HL-60 (cell line): ENCODE data around the gene C4B.
"Not testable (repeated sequence)": the region's sequence is repeated elsewhere in the genome, so short reads cannot be mapped to it uniquely, and the experiment has no call there.

Source experiments
- DNase-seq, 2 experiments: peaks; one replicate each; pipeline ENCODE4 v3.0.0-alpha.2; 2010 to 2020; ENCODE audit warnings: low read depth in 1 of 2, low spot score in 1 of 2
- H3K27ac ChIP-seq: fragments of 250-450 bp; sonication (Bioruptor Pico); replicated peaks from 2 replicates; pipeline ENCODE4 v1.5.1; 2020; ENCODE audit warnings: mild to moderate bottlenecking, moderate library complexity
- H3K27me3 ChIP-seq: fragments of 250-450 bp; sonication (Bioruptor Pico); 2 replicates; pipeline ENCODE4 v1.5.1; 2021; ENCODE audit warnings: mild to moderate bottlenecking, moderate library complexity; ENCODE audit not compliant: insufficient read depth, poor library complexity, severe bottlenecking
- H3K4me3 ChIP-seq: replicated peaks from 2 replicates; pipeline ENCODE4 v1.5.1; 2011; ENCODE audit warnings: mild to moderate bottlenecking, control low read depth, low read length; ENCODE audit not compliant: insufficient read depth

Gene C4B

DNA sequence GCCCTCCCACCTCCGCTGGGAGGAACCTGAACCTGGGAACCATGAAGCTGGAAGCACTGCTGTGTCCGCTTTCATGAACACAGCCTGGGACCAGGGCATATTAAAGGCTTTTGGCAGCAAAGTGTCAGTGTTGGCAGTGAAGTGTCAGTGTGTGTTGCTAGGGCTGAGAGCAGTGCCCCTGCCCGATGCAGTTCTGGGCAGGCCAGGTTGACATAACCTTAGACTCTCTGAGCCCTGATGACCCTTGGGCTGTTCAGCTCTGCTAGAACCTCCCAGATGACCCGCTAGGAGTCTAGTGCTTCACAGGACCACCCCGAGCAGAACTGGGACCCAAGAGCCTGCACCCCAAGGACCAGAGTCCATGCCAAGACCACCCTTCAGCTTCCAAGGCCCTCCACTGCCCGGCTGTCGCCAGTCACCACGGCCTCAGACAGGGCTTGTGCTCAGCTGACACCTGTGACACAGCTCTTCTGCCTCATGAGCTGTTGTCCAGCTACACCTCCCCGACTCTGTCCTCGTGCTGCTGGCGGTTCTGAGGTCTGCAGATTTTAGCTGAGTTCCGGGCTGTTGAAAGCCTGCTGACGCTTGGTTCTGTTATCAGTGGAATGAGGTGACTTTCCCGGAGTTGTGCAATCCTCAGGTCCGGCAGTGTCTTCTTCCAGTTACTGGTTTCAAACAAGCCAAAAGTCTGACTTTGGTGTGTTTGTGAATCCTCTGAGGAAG lies 11.9 kb upstream of the C4B start:
- not testable (repeated sequence) for H3K4me3 ChIP-seq, DNase-seq, H3K27ac ChIP-seq, H3K27me3 ChIP-seq

- DNase-seq, H3K27ac ChIP-seq, H3K4me3 ChIP-seq: not testable (repeated sequence)
These were observed 11.3 kb upstream of the C4B start for GRCh38 chr6:32003301-32003700.

DNA sequence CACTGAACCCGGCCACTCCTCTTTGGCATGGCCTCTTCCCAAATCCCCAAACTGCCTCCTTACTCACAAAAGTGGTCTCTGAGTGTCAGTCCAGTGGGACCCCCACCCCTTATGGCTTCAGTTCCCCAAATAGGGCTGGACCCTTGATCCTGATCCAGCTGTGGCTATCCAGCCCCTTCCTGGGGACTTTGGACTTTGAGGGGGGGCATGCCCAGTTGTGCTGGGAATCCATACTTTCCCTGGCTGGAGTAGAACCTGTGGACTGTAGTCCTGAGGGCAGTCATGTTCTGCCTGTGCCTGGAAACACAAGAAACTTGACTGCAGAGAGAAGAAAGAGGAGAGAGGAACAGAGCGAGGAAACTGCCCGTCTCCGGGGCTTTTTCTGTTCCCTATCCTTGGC lies 10.2 kb upstream of the C4B start:
- not testable (repeated sequence) for DNase-seq, H3K4me3 ChIP-seq, H3K27ac ChIP-seq, H3K27me3 ChIP-seq

More at GRCh38 chr6:32003301-32003700, 11.3 kb upstream of the C4B start:
- H3K27me3 ChIP-seq, result not testable (repeated sequence)

DNA sequence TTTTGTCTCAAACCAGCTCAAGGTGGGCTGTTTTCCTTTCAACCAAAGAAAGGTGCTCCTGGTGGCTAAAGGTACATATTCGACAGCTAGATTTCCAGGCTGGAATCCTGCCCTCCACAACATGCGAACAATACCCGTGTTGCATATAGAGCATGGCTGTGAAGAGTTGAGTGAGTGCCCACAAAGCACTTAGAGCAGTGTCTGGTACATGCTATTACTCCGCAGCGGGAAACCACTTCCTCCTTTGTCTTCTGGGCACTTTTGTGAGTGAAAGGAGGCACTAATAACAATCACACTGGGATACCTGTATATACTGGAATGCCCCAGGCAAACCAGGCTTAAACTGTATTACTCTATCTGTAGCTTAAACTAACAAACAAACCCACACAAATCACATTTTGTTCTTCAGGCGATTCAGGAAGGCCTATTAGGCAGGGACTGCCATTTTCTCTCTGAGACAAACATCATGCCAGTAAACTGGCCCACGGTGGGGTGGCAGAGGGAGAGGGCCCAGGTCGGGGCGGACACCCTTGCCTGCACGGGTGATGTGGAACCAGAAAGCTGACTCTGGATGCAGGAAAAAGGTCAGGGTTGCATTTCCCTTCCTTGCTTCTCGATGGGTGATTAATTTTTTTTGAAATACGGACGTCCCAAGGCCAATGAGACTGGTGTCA lies 9.6 kb upstream of the C4B start:
- not testable (repeated sequence) for H3K27ac ChIP-seq, H3K27me3 ChIP-seq, DNase-seq, H3K4me3 ChIP-seq

GRCh38 chr6:32005538-32005880 lies 9.1 kb upstream of the C4B start:
- not testable (repeated sequence) for DNase-seq, H3K27me3 ChIP-seq, H3K4me3 ChIP-seq, H3K27ac ChIP-seq

- not testable (repeated sequence) for H3K27me3 ChIP-seq, H3K4me3 ChIP-seq, H3K27ac ChIP-seq, DNase-seq
These were observed 8.5 kb upstream of the C4B start for GRCh38 chr6:32005991-32006529.

DNA sequence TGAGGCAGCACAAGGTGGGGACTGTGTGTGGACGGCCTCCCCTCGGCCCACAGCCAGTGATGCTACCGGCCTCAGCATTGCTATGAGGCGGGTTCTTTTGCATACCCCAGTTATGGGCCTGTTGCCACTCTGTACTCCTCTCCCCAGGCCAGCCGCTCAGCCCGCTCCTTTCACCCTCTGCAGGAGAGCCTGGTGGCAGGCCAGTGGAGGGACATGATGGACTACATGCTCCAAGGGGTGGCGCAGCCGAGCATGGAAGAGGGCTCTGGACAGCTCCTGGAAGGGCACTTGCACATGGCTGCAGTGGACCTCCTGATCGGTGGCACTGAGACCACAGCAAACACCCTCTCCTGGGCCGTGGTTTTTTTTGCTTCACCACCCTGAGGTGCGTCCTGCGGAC lies 7.5 kb upstream of the C4B start:
- not testable (repeated sequence) for H3K27ac ChIP-seq, H3K4me3 ChIP-seq, DNase-seq, H3K27me3 ChIP-seq

DNA sequence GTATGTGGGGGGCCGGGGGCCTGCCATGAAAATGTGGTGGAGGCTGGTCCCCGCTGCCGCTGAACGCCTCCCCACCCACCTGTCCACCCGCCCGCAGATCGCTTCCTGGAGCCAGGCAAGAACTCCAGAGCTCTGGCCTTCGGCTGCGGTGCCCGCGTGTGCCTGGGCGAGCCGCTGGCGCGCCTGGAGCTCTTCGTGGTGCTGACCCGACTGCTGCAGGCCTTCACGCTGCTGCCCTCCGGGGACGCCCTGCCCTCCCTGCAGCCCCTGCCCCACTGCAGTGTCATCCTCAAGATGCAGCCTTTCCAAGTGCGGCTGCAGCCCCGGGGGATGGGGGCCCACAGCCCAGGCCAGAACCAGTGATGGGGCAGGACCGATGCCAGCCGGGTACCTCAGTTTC lies 6.6 kb upstream of the C4B start:
- DNase-seq, H3K27ac ChIP-seq, H3K4me3 ChIP-seq, H3K27me3 ChIP-seq: not testable (repeated sequence)

- not testable (repeated sequence) for DNase-seq, H3K27ac ChIP-seq, H3K4me3 ChIP-seq, H3K27me3 ChIP-seq
These were observed 6.0 kb upstream of the C4B start for GRCh38 chr6:32008616-32009015.

DNA sequence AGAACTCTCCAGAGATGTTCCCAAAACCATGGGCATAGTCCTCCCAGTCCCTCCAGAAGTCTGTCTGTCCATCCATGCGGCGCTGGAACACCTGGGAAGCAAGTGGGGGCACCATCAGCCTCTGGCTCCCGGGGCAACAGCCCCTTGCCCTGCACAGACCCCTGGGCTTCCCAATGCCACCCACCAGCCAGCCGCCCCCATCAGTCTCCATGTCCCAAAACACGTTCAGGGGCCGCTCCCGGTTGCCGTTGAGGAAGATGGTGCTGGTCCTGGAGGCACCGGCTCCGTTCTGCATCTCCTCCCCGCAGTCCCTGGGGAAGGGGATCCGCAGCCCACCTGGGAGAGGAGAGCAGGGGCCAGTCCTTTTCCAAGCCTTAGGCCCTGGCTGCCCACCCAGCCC lies 5.1 kb upstream of the C4B start:
- not testable (repeated sequence) for H3K4me3 ChIP-seq, H3K27me3 ChIP-seq, H3K27ac ChIP-seq, DNase-seq

- DNase-seq, H3K4me3 ChIP-seq, H3K27ac ChIP-seq: not testable (repeated sequence)
These were observed 3.6 kb upstream of the C4B start for GRCh38 chr6:32010856-32011530.

GRCh38 chr6:32012941-32013617 lies 1.5 kb upstream of the C4B start:
- DNase-seq, H3K27me3 ChIP-seq, H3K4me3 ChIP-seq, H3K27ac ChIP-seq: not testable (repeated sequence)

More at GRCh38 chr6:32010856-32011530, 3.6 kb upstream of the C4B start:
- H3K27me3 ChIP-seq, result not testable (repeated sequence)

DNA sequence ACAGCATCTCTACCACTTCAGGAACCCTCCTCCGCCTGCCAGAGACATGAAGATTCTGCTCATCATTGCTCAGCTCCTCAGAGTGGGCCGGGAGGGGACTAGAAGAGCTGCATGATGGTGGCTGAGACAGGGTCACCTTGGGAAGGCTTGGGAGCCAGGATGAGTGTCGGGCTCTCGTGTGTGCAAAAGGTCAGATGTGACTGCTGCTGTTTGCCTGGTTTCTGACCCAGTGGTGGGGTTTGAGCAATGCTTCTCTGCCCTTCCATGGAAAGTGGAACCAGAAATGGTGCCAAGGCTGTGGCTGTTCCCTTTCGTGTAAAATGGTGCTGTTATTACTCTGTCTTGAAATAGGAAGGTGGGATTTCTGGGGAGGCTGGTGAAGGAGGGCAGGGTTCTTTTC lies 857 bp upstream of the C4B start:
- H3K27me3 ChIP-seq, H3K4me3 ChIP-seq, DNase-seq, H3K27ac ChIP-seq: not testable (repeated sequence)

- not testable (repeated sequence) for H3K27ac ChIP-seq, DNase-seq, H3K27me3 ChIP-seq, H3K4me3 ChIP-seq
These were observed 7.5 kb downstream of the C4B start for GRCh38 chr6:32022100-32022499.
